ENCODE measurements around the gene U2SURP. TPM values are rescaled to one million over a fixed set of nuclear protein-coding genes. Genes with fewer than 3 reads are reported as not detected.

Gene U2SURP
- total and polyA plus RNA-seq, 2 experiments from 2014 or later = 41.5 to 71.4 TPM

DNA sequence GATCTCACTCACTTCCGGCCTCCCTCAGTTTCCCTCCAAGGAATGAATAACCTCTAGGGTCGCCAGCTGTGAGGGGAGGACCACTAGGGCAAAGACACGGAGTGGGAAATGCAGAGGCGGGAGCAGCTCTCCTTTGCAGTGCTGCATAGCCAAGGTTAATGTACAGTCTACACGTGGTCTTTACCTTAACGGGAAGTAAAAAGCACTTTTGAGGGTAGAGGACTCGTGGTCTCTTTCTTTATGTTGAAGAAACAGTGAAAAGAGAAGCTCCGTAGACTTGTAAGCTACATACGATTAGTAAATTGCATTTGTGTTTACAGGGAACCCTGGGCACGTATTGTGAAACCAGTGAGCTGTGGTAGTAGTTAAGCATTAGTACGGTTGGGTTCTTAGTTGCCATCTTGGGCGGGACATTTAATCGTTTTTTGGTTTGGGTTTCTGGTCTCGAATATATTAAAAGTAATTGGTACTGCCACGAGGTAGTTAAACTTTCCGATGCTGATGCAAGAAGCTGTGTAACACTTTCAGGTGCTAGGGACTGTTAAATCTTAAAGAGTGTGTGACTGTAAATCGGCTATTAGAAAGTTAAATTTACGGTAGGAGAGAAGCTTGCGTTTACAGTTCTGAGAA lies 828 bp downstream of the U2SURP start:
- Histone ChIP-seq H3K9me3 (ENCODE audit: low read depth) (no peaks in the 10 kb centered on the region), H3K79me2 (peaks cover 63% of the 10 kb centered on the region), H3K9me2 (replicated peaks; ENCODE audit: insufficient read depth) (no peaks in the 10 kb centered on the region), H3K4me2 (peak overlapping the region; percentile 86), H3K27ac (peak overlapping the region; percentile 94), H3K4me1 (ENCODE audit: insufficient read depth) (peaks cover 11% of the 10 kb centered on the region), H3K4me3 (peak overlapping the region; percentile 71), H3K36me3 (replicated peaks; ENCODE audit: insufficient read depth, low read depth) (no peaks in the 10 kb centered on the region), H2AFZ (peak overlapping the region; percentile 82), H3K27me3 (no peaks in the 10 kb centered on the region), H4K20me1 (ENCODE audit: insufficient read depth, poor library complexity, severe bottlenecking) (peaks cover 49% of the 10 kb centered on the region)
- under 1% methylated on average over 19 of the region's 19 CpGs for WGBS (ENCODE audit: low lambda C conversion rate, missing lambda C conversion rate)
- DNase-seq (ENCODE audit: low spot score) = peak; percentile 31
- no peak for TF ChIP-seq EZH2 (IDR thresholded peaks at IDR 0.05; ENCODE audit: borderline replicate concordance)
- TF ChIP-seq, protein P1, sequence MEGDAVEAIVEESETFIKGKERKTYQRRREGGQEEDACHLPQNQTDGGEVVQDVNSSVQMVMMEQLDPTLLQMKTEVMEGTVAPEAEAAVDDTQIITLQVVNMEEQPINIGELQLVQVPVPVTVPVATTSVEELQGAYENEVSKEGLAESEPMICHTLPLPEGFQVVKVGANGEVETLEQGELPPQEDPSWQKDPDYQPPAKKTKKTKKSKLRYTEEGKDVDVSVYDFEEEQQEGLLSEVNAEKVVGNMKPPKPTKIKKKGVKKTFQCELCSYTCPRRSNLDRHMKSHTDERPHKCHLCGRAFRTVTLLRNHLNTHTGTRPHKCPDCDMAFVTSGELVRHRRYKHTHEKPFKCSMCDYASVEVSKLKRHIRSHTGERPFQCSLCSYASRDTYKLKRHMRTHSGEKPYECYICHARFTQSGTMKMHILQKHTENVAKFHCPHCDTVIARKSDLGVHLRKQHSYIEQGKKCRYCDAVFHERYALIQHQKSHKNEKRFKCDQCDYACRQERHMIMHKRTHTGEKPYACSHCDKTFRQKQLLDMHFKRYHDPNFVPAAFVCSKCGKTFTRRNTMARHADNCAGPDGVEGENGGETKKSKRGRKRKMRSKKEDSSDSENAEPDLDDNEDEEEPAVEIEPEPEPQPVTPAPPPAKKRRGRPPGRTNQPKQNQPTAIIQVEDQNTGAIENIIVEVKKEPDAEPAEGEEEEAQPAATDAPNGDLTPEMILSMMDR (IDR thresholded peaks at IDR 0.05; ENCODE audit: poor library complexity) = no peak
- no peak for TF ChIP-seq EZH2phosphoT487 (IDR thresholded peaks at IDR 0.05; ENCODE audit: low read depth, severe bottlenecking, unreplicated experiment)

- no peaks in the 10 kb centered on the region for H3K36me3 ChIP-seq (replicated peaks; ENCODE audit: insufficient read depth, low read depth)
- WGBS (ENCODE audit: low lambda C conversion rate, missing lambda C conversion rate) = 7% methylated on average over 9 of the region's 9 CpGs
- H3K9me3 ChIP-seq (ENCODE audit: low read depth) = no peaks in the 10 kb centered on the region
- DNase-seq (ENCODE audit: low spot score) = no peak
- H3K27ac ChIP-seq = peak overlapping the region; percentile 94
- peaks cover 69% of the 10 kb centered on the region for H3K79me2 ChIP-seq
- no peak overlapping the region for H2AFZ ChIP-seq
- peak overlapping the region; percentile 86 for H3K4me2 ChIP-seq
- H3K27me3 ChIP-seq = no peaks in the 10 kb centered on the region
- peak overlapping the region; percentile 71 for H3K4me3 ChIP-seq
- H3K9me2 ChIP-seq (replicated peaks; ENCODE audit: insufficient read depth) = no peaks in the 10 kb centered on the region
- H3K4me1 ChIP-seq (ENCODE audit: insufficient read depth) = peaks cover 11% of the 10 kb centered on the region
- H4K20me1 ChIP-seq (ENCODE audit: insufficient read depth, poor library complexity, severe bottlenecking) = peaks cover 54% of the 10 kb centered on the region
- TF ChIP-seq, protein P1 (IDR thresholded peaks at IDR 0.05; ENCODE audit: poor library complexity) = no peak
- no peak for TF ChIP-seq EZH2 (IDR thresholded peaks at IDR 0.05; ENCODE audit: borderline replicate concordance)
- no peak for TF ChIP-seq EZH2phosphoT487 (IDR thresholded peaks at IDR 0.05; ENCODE audit: low read depth, severe bottlenecking, unreplicated experiment)
These were observed 1.4 kb downstream of the U2SURP start for GRCh38 chr3:143002727-143003126.

GRCh38 chr3:143004823-143005222 lies 3.5 kb downstream of the U2SURP start:
- no peak overlapping the region for H2AFZ ChIP-seq
- H3K27ac ChIP-seq = no peak overlapping the region
- H3K27me3 ChIP-seq = no peaks in the 10 kb centered on the region
- H3K4me2 ChIP-seq = peak overlapping the region; percentile 38
- TF ChIP-seq, protein P1 (IDR thresholded peaks at IDR 0.05; ENCODE audit: poor library complexity) = no peak
- TF ChIP-seq EZH2 (IDR thresholded peaks at IDR 0.05; ENCODE audit: borderline replicate concordance) = no peak
- TF ChIP-seq EZH2phosphoT487 (IDR thresholded peaks at IDR 0.05; ENCODE audit: low read depth, severe bottlenecking, unreplicated experiment) = no peak
- H3K9me3 ChIP-seq (ENCODE audit: low read depth) = no peaks in the 10 kb centered on the region
- no peak overlapping the region for H3K4me3 ChIP-seq
- no peaks in the 10 kb centered on the region for H3K36me3 ChIP-seq (replicated peaks; ENCODE audit: insufficient read depth, low read depth)
- H4K20me1 ChIP-seq (ENCODE audit: insufficient read depth, poor library complexity, severe bottlenecking) = peaks cover 75% of the 10 kb centered on the region
- H3K4me1 ChIP-seq (ENCODE audit: insufficient read depth) = peaks cover 9% of the 10 kb centered on the region
- H3K79me2 ChIP-seq = peaks cover 82% of the 10 kb centered on the region
- no peak for DNase-seq (ENCODE audit: low spot score)
- WGBS (ENCODE audit: low lambda C conversion rate, missing lambda C conversion rate) = 100% methylated on average over 2 of the region's 2 CpGs
- no peaks in the 10 kb centered on the region for H3K9me2 ChIP-seq (replicated peaks; ENCODE audit: insufficient read depth)

Data from hepatocyte (in vitro differentiated cells).